CD4-positive, alpha-beta T cell (primary cell): ENCODE measurements around the gene CNRIP1. TPM values are rescaled to one million over a fixed set of nuclear protein-coding genes. Genes with fewer than 3 reads are reported as not detected.
A peak's percentile ranks its signal among the peaks of the same experiment; 100 is the strongest.

Experiments
- ATAC-seq: fragments of 200-7000 bp; cut with Tn5 transposase; one replicate; pipeline ENCODE4 v1.10.0; 2022; ENCODE audit warnings: mild to moderate bottlenecking; ENCODE audit not compliant: poor library complexity
- CTCF ChIA-PET: fragments of 350-600 bp; sonication (Branson Sonifier 250); formaldehyde crosslinking; loops from one replicate; lab custom pipeline; 2021; ENCODE audit warnings: antibody characterized with exemption, inconsistent platforms; lab: Charles Lee
- POLR2A ChIA-PET: fragments of 350-600 bp; sonication (Branson Sonifier 250); formaldehyde crosslinking; loops from one replicate; lab custom pipeline; 2021; ENCODE audit warnings: antibody characterized with exemption, inconsistent platforms; lab: Charles Lee
- DNase-seq, 14 experiments: peaks; one replicate each; pipeline ENCODE4 v3.0.0-alpha.2; 2013 to 2020; ENCODE audit warnings: mixed read lengths in 2 of 14
- H3K27ac ChIP-seq, 2 donors: one replicate each; pipeline versions ENCODE4 v1.5.1 to v1.7.0; 2013; ENCODE audit warnings: low read length in 2 of 2, low read depth in 1 of 2, mild to moderate bottlenecking in 1 of 2
- H3K27me3 ChIP-seq, 2 experiments: 1 replicate in 1 of 2; 2 replicates in 1 of 2; pipeline versions ENCODE4 v1.6.1 to v1.7.0; 2013; ENCODE audit warnings: low read length in 2 of 2, control low read depth in 1 of 2, mild to moderate bottlenecking in 1 of 2, moderate library complexity in 1 of 2; ENCODE audit not compliant: insufficient read depth in 2 of 2, control insufficient read depth in 1 of 2
- H3K36me3 ChIP-seq: one replicate; pipeline ENCODE4 v1.6.1; 2013; ENCODE audit warnings: low read length, control low read depth; ENCODE audit not compliant: insufficient read depth
- H3K4me1 ChIP-seq: one replicate; pipeline ENCODE4 v1.6.1; 2013; ENCODE audit warnings: low read length, control low read depth; ENCODE audit not compliant: insufficient read depth
- H3K4me3 ChIP-seq: one replicate; pipeline ENCODE4 v1.5.1; 2013; ENCODE audit warnings: mild to moderate bottlenecking, low read length, moderate library complexity
- H3K9me3 ChIP-seq, 2 experiments: 1 replicate in 1 of 2; 2 replicates in 1 of 2; pipeline versions ENCODE4 v1.6.1 to v1.7.0; 2013; ENCODE audit warnings: low read length in 2 of 2, mild to moderate bottlenecking in 2 of 2, control low read depth in 1 of 2, moderate library complexity in 1 of 2; ENCODE audit not compliant: control insufficient read depth in 1 of 2, insufficient read depth in 1 of 2
- H3K27ac Mint-ChIP-seq: one replicate; pipeline ENCODE4 v1.8.0; 2020; ENCODE audit warnings: mixed read lengths
- H3K27me3 Mint-ChIP-seq: one replicate; pipeline ENCODE4 v1.8.0; 2021; ENCODE audit warnings: mixed read lengths
- H3K36me3 Mint-ChIP-seq: one replicate; pipeline ENCODE4 v1.8.0; 2021; ENCODE audit warnings: low read depth, mixed read lengths
- H3K4me1 Mint-ChIP-seq: one replicate; pipeline ENCODE4 v1.8.0; 2021; ENCODE audit warnings: low read depth, mixed read lengths
- H3K4me3 Mint-ChIP-seq: one replicate; pipeline ENCODE4 v1.8.0; 2020; ENCODE audit warnings: mild to moderate bottlenecking, mixed read lengths
- H3K9me3 Mint-ChIP-seq: one replicate; pipeline ENCODE4 v1.8.0; 2020; ENCODE audit warnings: mixed read lengths
- CTCF ChIP-seq: fragments of 200-600 bp; IDR thresholded peaks from one replicate; pipeline ENCODE4 v1.8.0; 2022; ENCODE audit warnings: antibody characterized with exemption, mild to moderate bottlenecking
- intact Hi-C, 2 experiments: fragments of 100-400 bp; cut with DNase I in 1 of 2; cut with micrococcal nuclease in 1 of 2; formaldehyde crosslinking; loops; one replicate each; pipeline versions ENCODE4 v1.15.1 to v1.9.0; 2023 to 2025; cut with DNase I, micrococcal nuclease
- total RNA-seq, 174 experiments: library from RNA in 2 of 174; stranded (reverse) in 2 of 174; gene quantifications; one replicate each; pipeline ENCODE4 v1.2.3 and lab custom pipeline; 2021 to 2026

Gene CNRIP1
- total RNA-seq, 2 experiments from 2014 or later, result not detected

GRCh38 chr2:68274022-68274421, 45.7 kb downstream of the CNRIP1 start:
- H3K36me3 ChIP-seq, result no peaks in the 10 kb centered on the region
- no peak overlapping the region for H3K27ac Mint-ChIP-seq

GRCh38 chr2:68272246-68272994, 47.3 kb downstream of the CNRIP1 start:
- POLR2A ChIA-PET, result interaction anchor here (0.6 kb wide), 1 partner anchor 24 kb away, joined by 4 read pairs; no protein-coding TSS in a partner anchor
- H3K27ac ChIP-seq, result no peak overlapping the region

More at GRCh38 chr2:68274022-68274421, 45.7 kb downstream of the CNRIP1 start:
- no peaks in the 10 kb centered on the region for H3K9me3 Mint-ChIP-seq
- peaks cover 8% of the 10 kb centered on the region for H3K27me3 Mint-ChIP-seq
- Histone ChIP-seq H3K9me3 (no peaks in the 10 kb centered on the region), H3K27ac (no peak overlapping the region), H3K4me3 (no peak overlapping the region), H3K4me1 (no peaks in the 10 kb centered on the region), H3K27me3 (peaks cover 0 to 6% of the 10 kb centered on the region in 2 experiments)
- ATAC-seq (no peak), DNase-seq (no peak)
- no peaks in the 10 kb centered on the region for H3K36me3 Mint-ChIP-seq
- ChIA-PET POLR2A (interaction anchor here (1.1 kb wide), 1 partner anchor 21 kb away, joined by 4 read pairs; no protein-coding TSS in a partner anchor), CTCF (no interaction called here)
- intact Hi-C loops, result no loop called here
- no peaks in the 10 kb centered on the region for H3K4me1 Mint-ChIP-seq
- no peak for TF ChIP-seq CTCF
- no peak overlapping the region for H3K4me3 Mint-ChIP-seq

GRCh38 chr2:68266655-68267054, 53.1 kb downstream of the CNRIP1 start:
- intact Hi-C loops, result no loop called here
- CTCF ChIA-PET, result no interaction called here
- H3K4me1 ChIP-seq, result no peaks in the 10 kb centered on the region
- H3K27me3 ChIP-seq, result no peaks in the 10 kb centered on the region
- no peak for ATAC-seq
- POLR2A ChIA-PET, result no interaction called here
- Mint-ChIP-seq H3K27me3 (no peaks in the 10 kb centered on the region), H3K4me1 (no peaks in the 10 kb centered on the region), H3K9me3 (no peaks in the 10 kb centered on the region), H3K27ac (no peak overlapping the region), H3K36me3 (no peaks in the 10 kb centered on the region), H3K4me3 (no peak overlapping the region)
- TF ChIP-seq CTCF, result no peak
- H3K36me3 ChIP-seq, result no peaks in the 10 kb centered on the region
- H3K27ac ChIP-seq, result no peak overlapping the region
- no peak for DNase-seq
- no peak overlapping the region for H3K4me3 ChIP-seq
- no peaks in the 10 kb centered on the region for H3K9me3 ChIP-seq

More at GRCh38 chr2:68272246-68272994, 47.3 kb downstream of the CNRIP1 start:
- ATAC-seq (no peak), DNase-seq (peak in 2 of 14 experiments; percentile 20 to 21)
- Histone ChIP-seq H3K4me3 (no peak overlapping the region), H3K36me3 (no peaks in the 10 kb centered on the region), H3K27me3 (peaks cover 0 to 6% of the 10 kb centered on the region in 2 experiments), H3K4me1 (no peaks in the 10 kb centered on the region), H3K9me3 (no peaks in the 10 kb centered on the region)
- Mint-ChIP-seq H3K27me3 (peaks cover 6% of the 10 kb centered on the region), H3K36me3 (no peaks in the 10 kb centered on the region), H3K27ac (no peak overlapping the region), H3K4me3 (no peak overlapping the region), H3K4me1 (no peaks in the 10 kb centered on the region), H3K9me3 (no peaks in the 10 kb centered on the region)
- CTCF ChIA-PET, result interaction anchor here (0.7 kb wide), 1 partner anchor 150 kb away, joined by 3 read pairs; no protein-coding TSS in a partner anchor
- TF ChIP-seq CTCF, result no peak
- intact Hi-C loops, result no loop called here
